Body of pancreas (tissue), 4 donors: ENCODE results near the gene CLEC16A.

Experiments used
- POLR2A ChIP-seq, 3 donors: fragments of 450-650 bp; IDR thresholded peaks; one replicate each; pipeline ENCODE4 v1.6.1; 2016; ENCODE audit warnings: antibody characterized with exemption in 3 of 3, mild to moderate bottlenecking in 2 of 3
- TF ChIP-seq, protein P1 (sequence below), 7 experiments: fragments of 450-650 bp in 4 of 7; fragments of 200-600 bp in 3 of 7; sonication (generic) in 3 of 7; IDR thresholded peaks; one replicate each; pipeline ENCODE4 v1.5.1; 2016 to 2019; ENCODE audit warnings: antibody characterized with exemption in 7 of 7

DNA sequence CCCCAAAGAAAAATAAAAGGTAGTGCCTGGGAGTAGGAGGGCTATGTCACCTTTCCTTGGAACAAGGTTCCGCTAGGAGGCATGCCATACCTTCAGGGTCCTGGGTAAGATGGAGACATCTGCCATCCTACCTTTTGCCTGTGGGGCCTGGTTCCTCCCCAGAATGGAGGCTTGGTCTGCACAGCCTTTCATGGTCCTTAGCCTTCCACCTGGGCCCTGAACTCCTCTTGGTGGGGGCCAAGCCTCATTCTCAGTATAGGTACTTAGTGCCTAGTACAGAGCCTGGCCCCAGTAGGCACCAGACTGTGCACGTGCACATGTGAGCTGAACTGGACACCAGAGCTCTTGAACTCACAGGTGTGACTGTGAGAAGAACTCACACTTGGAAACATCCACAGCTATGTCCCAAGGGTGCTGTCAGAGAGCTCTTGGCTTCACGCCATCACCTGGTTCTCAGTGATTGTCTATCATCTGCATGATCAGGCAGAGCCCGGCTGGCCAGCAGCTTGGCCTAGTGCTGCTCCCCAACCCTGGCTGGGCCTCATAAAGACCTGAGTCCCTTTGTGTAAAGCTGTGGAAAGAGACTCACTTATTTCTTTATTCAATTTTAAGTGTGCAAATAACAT lies 168.5 kb downstream of the CLEC16A start:
- TF ChIP-seq, protein P1, sequence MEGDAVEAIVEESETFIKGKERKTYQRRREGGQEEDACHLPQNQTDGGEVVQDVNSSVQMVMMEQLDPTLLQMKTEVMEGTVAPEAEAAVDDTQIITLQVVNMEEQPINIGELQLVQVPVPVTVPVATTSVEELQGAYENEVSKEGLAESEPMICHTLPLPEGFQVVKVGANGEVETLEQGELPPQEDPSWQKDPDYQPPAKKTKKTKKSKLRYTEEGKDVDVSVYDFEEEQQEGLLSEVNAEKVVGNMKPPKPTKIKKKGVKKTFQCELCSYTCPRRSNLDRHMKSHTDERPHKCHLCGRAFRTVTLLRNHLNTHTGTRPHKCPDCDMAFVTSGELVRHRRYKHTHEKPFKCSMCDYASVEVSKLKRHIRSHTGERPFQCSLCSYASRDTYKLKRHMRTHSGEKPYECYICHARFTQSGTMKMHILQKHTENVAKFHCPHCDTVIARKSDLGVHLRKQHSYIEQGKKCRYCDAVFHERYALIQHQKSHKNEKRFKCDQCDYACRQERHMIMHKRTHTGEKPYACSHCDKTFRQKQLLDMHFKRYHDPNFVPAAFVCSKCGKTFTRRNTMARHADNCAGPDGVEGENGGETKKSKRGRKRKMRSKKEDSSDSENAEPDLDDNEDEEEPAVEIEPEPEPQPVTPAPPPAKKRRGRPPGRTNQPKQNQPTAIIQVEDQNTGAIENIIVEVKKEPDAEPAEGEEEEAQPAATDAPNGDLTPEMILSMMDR (IDR thresholded peaks at IDR 0.05): no peak
- no peak for TF ChIP-seq POLR2A (IDR thresholded peaks at IDR 0.05)
